GM20431 (cell line): ENCODE results near the gene DDX27.

ENCODE experiments used
- in situ Hi-C: fragments of 300-500 bp; cut with MseI, MboI; formaldehyde crosslinking; loops from one replicate; pipeline ENCODE4 v1.15.0; 2020; ENCODE audit warnings: low sequenced_read_pairs; ENCODE audit not compliant: unreplicated experiment

The DDX27 gene

DNA sequence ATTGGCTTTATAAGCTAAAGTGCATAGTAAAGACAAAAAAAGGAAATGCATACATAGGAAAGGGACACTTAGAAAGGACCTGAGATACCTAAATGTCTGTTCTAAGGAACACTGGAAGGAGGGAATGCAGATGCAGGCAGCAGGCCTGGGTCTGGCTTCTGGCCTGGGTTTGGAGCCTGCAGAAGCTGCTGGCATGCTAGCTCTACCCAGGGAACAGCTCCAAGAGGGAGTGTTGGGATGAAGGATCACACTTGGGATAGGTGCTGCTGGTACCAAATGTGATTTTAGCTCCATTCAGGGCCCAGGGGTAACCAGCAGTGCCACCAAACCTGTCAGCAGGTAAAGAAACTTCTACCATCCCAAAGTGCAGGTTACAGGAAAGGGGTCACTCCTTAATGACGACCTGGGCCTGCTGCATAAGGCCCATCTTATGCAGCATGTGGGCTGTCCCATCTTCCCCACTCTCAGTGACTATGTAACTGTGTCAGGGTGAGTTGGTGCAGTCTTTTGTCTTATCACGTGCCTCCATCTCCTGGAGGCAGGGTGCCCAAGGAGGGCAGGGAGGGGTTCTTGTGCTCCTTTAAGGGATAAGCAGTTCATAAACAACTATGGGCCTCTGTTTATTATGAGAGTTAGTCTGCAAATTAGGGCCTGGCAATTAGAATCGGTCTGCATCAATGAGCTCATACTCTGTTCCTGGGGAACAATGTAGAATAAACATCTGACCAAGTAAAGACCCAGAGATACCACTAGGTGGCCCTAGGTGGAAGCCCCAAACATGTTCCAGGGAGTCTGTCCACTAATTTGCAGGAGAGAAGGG is 26.9 kb downstream of the DDX27 start:
- in situ Hi-C loops = no loop called here

DNA sequence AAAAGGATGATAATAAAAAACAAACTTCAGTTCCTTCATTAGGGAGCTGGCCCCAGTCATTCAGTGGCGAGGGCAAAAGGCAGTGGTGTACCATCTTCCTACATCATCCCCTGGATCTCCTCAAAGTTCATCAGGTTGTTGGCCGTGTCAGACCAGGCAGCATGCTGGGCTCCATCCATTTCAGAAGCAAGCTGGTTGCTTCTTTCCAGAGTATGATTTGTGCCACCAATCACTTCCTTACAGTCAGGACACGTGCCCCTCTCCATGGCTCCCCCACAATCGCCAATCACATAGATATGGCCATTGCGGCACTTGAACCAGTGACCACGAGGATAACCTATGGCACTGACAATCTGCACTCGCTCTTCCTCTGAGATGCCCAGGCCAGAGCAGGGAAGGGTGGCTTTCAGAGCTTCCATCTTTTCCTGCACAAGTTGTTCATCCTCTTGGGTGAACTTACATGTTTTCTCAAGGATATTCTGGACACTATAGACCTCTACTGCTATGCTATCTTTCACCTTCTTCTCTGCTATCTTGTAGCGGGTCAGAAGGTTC is 28.0 kb downstream of the DDX27 start:
- in situ Hi-C loops = no loop called here

DNA sequence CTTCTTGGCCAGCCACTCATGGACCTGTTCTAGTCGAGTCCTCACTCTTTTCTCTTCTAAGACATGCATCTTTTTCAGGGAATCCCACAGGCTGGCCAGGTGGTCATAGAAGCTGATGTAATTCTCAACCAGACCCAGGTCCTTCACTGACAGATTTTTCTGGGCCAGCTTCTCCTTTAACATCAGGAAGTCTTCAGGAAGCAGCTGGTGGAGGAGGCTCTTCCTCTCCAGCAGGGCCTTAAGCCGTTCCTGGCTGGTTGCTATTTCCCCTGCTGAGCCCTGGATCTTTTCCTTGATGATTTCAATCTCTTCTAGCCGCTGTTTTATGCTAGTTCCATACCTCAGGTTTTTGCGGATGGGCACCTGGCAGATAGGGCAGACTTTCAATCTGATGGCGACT is 28.6 kb downstream of the DDX27 start:
- in situ Hi-C loops = no loop called here

DNA sequence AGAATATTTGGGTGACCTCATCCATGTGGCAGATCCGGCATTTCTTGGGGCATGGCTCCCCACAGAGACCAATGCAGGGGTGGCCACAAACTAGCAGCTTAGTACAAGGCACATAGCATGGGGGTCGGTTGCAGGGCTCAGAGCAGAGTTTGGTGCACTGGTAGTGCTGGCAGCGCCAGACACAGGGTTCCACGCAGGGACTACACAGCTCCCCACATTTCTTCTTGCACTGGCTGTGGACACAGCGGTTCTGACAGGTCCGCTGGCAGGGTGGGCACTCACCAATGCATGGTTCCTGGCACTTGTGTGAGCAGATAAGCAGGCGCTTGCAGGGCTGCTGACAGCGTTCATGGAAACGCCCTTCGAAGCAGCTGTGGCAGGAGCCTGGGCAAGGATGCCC is 29.1 kb downstream of the DDX27 start:
- in situ Hi-C loops = no loop called here

DNA sequence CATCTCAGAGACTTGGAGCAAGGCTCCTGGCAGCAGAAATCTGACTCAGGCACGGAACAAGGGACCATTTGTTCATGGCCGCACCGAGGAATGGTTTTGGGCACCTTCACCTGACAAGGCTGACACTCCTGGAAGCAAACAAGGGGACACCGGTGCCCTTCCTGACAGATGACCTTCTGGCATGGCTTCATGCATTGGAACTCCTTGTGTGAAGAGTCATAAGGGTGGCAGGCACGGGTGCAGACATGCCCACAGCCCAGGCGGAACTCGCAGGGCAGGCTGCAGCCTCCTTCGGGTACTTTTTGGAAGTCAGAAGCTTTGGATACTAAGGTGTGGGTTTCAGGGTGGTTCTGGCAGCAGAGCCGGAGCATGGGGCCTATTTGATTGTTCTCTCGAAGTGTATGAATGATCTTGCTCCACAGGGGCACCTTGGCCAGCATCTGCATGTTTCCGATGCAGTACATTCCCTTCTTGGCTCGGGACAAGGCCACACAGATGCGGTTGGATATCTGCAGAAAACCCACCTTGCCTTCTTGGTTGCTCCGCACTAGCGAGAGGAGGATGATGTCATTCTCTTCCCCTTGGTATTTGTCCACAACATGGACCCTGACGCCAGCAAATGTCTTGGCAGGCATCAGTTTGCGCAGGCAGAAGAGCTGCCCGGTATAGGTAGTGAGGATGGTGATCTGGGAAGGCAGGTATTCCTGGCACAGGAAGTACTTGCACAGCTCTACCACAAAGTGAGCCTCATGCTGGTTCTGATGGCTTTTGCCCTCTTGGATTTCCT is 29.9 kb downstream of the DDX27 start:
- in situ Hi-C loops = no loop called here

DNA sequence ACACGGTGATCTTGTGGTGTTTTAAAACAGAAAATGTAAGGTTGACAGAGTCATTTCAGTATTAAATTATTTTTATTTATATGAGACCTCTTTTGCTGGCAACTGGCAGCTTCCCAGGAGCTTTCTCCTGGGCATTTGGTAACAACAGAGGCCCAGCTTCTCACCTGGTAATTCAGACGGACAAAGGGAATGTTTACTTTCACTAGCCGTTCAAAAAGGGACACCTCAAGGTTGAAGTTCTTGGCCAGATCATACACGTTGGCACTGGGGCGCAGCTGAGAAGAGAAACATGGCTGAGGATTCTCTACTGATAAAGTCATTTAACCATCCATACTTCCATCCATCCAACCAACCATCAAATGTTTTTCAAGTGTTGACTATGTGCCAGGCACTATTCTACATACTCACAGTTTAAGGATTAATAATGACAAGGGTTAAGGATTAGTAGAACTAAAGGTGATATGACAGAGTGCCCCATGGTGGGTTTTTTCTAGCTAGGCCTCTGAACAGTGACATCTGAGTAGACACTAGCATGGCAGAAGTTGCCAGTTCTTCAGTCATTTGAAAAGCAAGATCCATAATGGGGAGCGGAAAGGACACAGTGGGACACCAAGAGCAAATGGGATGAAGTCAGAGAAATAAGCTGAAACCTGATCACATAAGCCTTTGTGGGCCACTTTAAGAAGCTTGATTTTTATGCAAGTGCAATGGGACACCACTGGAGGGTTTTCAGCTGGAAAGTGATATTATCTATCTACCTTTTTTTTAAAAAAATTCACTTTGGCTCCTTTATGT is 33.5 kb downstream of the DDX27 start:
- in situ Hi-C loops = no loop called here

DNA sequence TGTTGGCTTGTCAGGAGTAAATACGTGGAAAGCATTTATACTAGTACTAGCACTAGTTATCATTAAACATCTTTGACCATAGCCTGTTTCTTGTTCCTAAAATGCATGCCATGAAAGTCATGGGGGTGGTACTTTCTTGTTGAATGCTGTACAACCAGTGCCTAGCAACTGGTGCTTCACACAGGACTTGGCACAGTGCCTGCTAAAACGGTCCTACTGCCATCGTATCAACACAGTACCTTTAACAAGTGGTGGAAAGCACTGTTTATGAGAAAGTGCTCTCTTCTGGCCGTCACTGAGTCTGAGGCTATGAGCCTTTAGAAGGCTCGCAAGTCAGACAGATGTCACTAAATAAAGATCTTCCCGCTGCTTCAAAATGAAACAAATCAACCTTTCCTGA is 37.0 kb downstream of the DDX27 start:
- in situ Hi-C loops = no loop called here

DNA sequence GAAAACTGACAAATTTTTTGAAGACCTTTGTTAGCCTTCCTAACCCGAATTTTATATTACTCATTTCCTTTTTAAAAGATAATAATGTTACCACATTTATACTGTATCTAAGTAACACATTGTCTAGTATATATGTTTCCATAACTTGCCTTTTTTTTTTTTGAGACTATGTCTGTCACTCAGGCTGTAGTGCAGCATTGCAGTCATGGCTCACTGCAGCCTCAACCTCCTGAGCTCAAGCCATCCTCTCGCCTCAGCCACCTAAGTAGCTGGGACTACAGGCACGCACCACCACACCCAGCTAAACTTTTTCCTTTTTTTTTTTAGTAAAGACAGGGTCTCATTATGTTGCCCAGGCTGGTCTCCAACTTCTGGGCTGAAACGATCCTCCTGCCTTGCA is 40.1 kb downstream of the DDX27 start:
- in situ Hi-C loops = no loop called here

DNA sequence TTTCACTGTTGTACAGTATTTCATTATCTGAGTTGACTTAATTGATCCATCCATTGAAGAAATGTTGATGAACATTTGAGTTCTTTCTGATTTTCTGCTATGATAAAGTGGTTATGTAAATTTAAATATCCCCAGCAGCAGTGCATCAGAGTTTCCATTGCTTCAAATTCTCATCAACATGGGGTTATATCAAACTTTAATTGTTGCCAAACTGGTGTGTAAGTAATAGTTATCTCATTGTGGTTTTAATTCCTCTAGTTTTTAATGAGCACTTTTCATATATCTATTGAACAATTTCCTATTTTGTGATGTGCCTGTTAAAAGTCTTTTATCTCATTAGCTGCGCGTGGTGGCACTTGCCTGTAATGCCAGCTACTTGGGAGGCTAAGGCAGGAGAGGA is 40.6 kb downstream of the DDX27 start:
- in situ Hi-C loops = no loop called here

DNA sequence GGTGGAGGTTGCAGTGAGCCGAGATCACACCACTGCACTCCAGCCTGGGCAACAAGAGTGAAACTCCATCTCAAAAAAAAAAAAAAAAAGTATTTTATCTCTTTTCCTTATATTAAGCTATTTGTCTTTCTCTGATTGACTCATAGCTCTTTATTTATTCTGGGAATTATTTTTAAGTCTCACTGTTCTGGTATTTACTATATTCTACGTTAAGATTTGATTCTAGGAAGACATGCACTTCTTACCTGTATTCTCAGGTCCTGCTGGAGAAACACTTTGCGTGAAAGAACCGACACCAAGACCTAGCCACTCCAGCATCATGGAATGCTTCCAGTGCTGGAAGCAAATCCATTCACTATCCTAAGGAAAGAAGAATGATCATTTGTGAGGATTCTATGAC is 41.0 kb downstream of the DDX27 start:
- in situ Hi-C loops = no loop called here

DNA sequence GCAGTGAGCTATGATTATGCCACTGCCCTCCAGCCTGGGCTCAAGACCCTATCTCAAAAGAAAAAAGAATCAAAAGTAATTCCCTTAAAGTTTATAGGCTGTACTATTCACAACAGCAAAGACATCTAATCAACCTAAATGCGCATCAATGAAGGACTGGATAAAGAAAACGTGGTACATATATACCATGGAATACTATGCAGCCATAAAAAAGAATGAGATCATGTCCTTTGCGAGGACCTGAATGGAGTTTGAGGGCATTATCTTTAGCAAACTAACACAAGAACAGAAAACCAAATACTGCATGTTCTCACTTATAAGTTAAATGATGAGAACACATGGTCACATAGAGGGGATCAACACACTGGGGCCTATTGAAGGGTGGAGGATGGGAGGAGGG is 42.0 kb downstream of the DDX27 start:
- in situ Hi-C loops = no loop called here

DNA sequence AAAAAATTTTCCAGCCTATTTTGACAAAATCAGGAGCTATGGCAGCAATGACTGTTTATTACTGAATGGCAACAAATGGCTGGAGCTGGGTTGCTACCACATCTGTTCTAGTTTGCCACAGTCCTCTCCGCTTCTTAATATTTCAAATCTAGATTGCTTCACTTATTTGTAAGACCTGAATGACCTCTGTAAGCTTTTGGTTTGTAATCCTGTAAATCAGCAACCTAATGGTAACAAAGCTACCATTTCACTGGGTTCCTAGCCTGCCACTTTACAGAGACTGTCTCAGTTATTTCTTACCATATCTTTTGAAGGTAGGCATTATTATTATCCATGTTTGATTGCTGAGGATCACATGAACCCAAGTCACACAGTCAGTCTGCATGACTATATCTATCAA is 43.2 kb downstream of the DDX27 start:
- in situ Hi-C loops = no loop called here

DNA sequence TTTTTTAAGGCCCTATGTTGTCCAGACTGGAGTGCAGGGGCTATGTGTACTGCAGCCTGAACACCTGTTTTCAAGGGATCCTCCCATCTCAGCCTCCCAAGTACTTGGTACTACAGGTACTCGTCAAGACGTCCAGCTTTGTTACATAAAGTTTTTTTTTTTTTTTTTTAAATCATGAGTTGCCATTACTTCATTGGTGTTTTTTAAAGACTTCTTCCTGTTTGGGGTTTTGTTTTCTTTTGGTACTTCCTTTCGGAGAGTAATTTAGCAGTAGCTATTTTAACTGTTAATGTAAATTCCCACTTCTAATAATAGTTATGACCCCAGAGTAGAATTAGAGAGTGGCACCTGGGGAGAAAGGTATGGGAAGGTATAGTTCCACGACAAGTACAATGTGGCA is 48.1 kb downstream of the DDX27 start:
- in situ Hi-C loops = no loop called here

DNA sequence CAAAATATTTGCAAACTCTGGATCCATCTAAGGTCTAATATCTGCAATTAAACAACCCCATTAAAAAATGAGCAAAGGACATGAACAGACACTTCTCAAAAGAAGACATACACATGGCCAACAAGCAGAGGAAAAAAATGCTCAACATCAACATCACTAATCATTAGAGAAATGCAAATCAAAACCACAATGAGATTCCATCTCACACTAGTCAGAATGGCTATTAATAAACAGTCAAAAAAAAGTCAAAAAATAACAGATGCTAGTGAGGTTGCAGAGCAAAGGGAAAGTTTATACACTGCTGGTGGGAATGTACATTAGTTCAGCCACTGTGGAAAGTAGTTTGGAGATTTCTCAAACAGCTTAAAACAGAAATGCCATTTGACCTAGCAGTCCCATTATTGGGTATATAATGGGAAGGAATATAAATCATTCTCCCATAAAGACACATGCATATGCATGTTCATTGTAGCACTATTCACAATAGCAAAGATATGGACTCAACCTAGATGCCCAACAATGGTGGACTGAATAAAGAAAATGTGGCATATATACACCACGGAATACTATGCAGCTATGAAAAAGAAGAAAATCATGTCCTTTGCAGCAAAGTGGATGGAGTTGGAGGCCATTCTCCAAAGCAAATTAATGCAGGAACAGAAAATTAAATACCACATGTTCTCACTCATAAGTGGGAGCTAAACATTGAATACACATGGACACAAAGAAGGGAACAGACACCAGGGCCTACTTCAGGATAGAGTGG is 49.6 kb downstream of the DDX27 start:
- in situ Hi-C loops = no loop called here

DNA sequence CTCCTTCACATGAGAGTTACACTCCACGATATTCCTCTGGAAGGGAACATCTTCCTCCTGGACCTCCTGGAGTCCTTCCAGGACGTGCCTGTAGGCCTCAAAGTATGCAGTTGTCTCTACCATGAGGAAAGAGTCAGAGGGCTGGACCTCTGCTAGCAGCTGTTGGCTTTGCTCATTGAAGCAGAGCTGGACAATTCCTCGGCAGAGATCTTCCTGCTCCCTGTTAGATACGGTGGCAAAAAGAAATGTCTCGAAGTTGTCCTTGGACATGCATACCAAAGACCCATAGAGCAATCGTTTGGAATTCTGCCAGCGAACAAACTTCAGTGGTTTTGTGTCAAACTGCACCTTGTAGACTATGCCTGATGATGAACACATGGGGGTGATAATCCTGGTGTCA is 51.0 kb downstream of the DDX27 start:
- in situ Hi-C loops = no loop called here

DNA sequence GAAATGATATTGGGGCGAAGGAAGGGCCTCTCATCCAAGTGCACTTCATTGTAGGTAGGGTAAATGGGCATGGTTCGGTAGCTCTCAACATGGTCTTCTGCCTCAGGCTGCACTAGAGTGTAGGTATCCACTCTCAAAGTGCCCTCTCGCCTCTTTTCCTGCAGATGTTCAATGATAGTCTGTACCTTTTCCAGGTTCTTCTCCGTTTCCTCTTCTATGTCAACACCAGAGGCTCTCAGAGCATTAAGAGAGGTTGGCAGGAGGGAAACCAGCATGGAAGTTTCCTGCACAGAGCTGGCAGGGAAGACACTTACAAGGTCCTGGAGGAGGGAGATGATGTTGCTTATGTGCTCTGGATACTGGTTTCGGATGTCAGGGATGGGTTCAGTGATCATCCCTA is 51.5 kb downstream of the DDX27 start:
- in situ Hi-C loops = no loop called here

DNA sequence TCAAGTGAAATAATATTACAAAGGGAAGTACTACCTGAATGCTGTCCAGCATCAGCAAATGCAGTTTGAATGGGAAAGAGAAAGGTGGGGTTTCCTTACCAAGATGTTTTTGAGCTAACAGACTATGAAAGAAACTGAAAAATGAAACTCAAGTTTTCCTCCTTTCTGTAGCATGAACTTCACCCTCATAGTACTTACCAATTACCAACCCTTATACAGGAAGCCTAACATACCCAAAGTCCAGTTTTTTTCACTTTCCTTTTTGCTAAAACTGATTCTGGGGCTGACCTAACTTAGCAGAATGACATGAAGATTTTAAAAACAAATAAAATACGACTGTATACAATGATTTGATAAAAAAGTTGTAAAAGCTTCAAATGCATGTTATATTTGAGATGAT is 53.4 kb downstream of the DDX27 start:
- in situ Hi-C loops = no loop called here

DNA sequence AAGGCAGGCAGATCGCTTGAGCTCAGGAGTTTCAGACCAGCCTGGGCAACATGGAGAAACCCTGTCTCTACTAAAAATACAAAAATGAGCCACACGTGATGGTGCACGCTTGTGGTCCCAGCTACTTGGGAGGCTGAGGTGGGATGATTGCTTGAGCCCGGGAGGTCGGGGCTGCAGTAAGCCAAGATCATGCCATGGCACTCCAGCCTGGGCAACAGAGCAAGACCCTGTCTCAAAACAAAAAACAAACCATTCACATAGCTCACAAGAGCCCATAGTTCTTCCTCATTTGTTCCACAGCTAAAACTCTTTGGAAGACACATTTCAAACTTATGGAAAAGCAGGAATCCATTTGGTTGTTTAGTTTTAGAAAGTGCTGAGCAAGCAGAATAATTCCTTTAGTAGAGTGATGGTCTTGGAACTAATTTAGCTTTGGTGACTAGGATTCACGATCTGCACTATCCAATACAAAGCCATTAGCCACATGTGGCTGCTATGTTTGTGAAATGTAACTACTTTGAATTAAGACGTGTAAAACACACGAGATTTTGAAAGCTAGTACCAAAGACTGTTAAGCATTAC is 54.6 kb downstream of the DDX27 start:
- in situ Hi-C loops = no loop called here

DNA sequence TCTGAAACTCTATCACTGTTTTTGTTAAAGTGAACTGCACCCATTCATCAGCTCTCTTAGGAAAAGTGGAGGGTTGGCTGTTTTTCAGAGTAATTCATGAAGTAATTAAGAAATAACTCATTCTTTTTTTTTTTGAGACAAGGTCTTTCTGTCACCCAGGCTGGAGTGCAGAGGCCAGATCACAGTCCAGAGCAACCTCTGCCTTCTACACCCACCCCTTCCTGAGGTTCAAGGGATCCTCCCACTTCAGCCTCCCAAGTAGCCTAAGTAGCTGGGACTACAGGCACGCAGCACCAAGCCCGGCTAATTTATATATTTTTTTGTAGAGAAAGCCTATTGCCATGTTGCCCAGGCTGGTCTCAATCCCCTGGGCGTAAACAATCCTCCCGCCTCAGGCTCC is 56.0 kb downstream of the DDX27 start:
- in situ Hi-C loops = no loop called here

DNA sequence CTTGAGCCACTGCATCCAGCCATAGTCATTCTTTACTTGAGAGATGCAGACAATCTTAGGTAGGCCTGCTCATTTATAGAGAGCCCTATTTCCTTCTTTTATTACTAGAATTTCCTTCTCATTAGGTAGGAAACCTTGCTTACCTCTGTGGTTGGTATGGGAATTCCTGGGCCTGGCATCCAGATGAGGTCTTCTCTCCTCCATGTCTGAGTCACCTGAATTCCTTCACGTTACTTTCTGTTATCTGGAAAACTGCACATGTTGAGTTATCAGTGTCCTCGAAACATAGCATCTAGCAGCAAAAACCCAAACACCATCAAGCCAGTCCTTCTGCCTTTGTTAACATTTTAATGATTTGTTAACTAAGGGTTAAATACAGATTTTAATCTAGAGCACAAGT is 56.4 kb downstream of the DDX27 start:
- in situ Hi-C loops = no loop called here
